ENCODE results near the gene NF1. TPM values are rescaled to one million over a fixed set of nuclear protein-coding genes. Genes with fewer than 3 reads are reported as not detected.
"Not testable (repeated sequence)": the region's sequence is repeated elsewhere in the genome, so short reads cannot be mapped to it uniquely, and the experiment has no call there.

The NF1 gene
- total RNA-seq, 1 donor from 2014 or later = 22.6 TPM

- no peak for DNase-seq (ENCODE audit: low read depth in 2 of 2)
These were observed 200.7 kb downstream of the NF1 start for GRCh38 chr17:31295489-31295871.

GRCh38 chr17:31296142-31296541 lies 201.4 kb downstream of the NF1 start:
- no peak for DNase-seq (ENCODE audit: low read depth in 2 of 2)

- DNase-seq (ENCODE audit: low read depth in 2 of 2) = no peak
These were observed 202.3 kb downstream of the NF1 start, which contains the start of gene OMG for GRCh38 chr17:31297090-31297489. Gene OMG, minus strand, starts transcription at chr17:31297239. Its CDS starts 908 bp downstream, at chr17:31296331.

- DNase-seq (ENCODE audit: low read depth in 2 of 2) = no peak
These were observed 204.8 kb downstream of the NF1 start for GRCh38 chr17:31299624-31300023.

GRCh38 chr17:31307640-31308039 lies 212.9 kb downstream of the NF1 start:
- DNase-seq (ENCODE audit: low read depth in 2 of 2) = no peak

GRCh38 chr17:31308372-31309334 lies 213.9 kb downstream of the NF1 start:
- DNase-seq (ENCODE audit: low read depth in 2 of 2) = no peak

GRCh38 chr17:31309556-31309955 lies 214.8 kb downstream of the NF1 start:
- DNase-seq (ENCODE audit: low read depth in 2 of 2) = no peak

GRCh38 chr17:31310260-31310659 lies 215.5 kb downstream of the NF1 start:
- no peak for DNase-seq (ENCODE audit: low read depth in 2 of 2)

GRCh38 chr17:31310886-31311285 lies 216.1 kb downstream of the NF1 start:
- DNase-seq (ENCODE audit: low read depth in 2 of 2) = no peak

- DNase-seq (ENCODE audit: low read depth in 2 of 2) = no peak
These were observed 216.7 kb downstream of the NF1 start for GRCh38 chr17:31311526-31311925.

- not testable (repeated sequence) for DNase-seq (ENCODE audit: low read depth in 2 of 2)
These were observed 217.4 kb downstream of the NF1 start for GRCh38 chr17:31312223-31312622.

- peak in 1 of 2 donors; percentile 78 for DNase-seq (ENCODE audit: low read depth in 2 of 2)
These were observed 219.4 kb downstream of the NF1 start, which contains the start of gene EVI2B for GRCh38 chr17:31313982-31314781. Gene EVI2B, minus strand, starts transcription at chr17:31314054. Its CDS starts 8,445 bp downstream, at chr17:31305609.

GRCh38 chr17:31314782-31315100 lies 220.0 kb downstream of the NF1 start:
- no peak for DNase-seq (ENCODE audit: low read depth in 2 of 2)

GRCh38 chr17:31318298-31318801 lies 223.6 kb downstream of the NF1 start:
- DNase-seq (ENCODE audit: low read depth in 2 of 2) = no peak

- no peak for DNase-seq (ENCODE audit: low read depth in 2 of 2)
These were observed 224.3 kb downstream of the NF1 start for GRCh38 chr17:31318851-31319661.

GRCh38 chr17:31320241-31320640 lies 225.5 kb downstream of the NF1 start:
- no peak for DNase-seq (ENCODE audit: low read depth in 2 of 2)

GRCh38 chr17:31320791-31321190 lies 226.0 kb downstream of the NF1 start:
- DNase-seq (ENCODE audit: low read depth in 2 of 2) = peak in 1 of 2 donors; percentile 6

GRCh38 chr17:31321481-31321880 lies 226.7 kb downstream of the NF1 start, which contains the start of gene EVI2A:
Gene EVI2A, minus strand, starts transcription at chr17:31321622. Its CDS starts 2,609 bp downstream, at chr17:31319013.
- DNase-seq (ENCODE audit: low read depth in 2 of 2) = peak; percentile 23 to 73

- DNase-seq (ENCODE audit: low read depth in 2 of 2) = no peak
These were observed 227.2 kb downstream of the NF1 start for GRCh38 chr17:31321966-31322365.

- DNase-seq (ENCODE audit: low read depth in 2 of 2) = no peak
These were observed 228.8 kb downstream of the NF1 start for GRCh38 chr17:31323551-31323950.

GRCh38 chr17:31327534-31328159 lies 232.9 kb downstream of the NF1 start:
- peak in 1 of 2 donors; percentile 18 for DNase-seq (ENCODE audit: low read depth in 2 of 2)
